ENCODE data around the gene OR2F2.
A peak's percentile ranks its signal among the peaks of the same experiment; 100 is the strongest.

OR2F2 gene, protein sequence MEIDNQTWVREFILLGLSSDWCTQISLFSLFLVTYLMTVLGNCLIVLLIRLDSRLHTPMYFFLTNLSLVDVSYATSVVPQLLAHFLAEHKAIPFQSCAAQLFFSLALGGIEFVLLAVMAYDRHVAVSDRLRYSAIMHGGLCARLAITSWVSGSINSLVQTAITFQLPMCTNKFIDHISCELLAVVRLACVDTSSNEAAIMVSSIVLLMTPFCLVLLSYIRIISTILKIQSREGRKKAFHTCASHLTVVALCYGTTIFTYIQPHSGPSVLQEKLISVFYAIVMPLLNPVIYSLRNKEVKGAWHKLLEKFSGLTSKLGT

DNA sequence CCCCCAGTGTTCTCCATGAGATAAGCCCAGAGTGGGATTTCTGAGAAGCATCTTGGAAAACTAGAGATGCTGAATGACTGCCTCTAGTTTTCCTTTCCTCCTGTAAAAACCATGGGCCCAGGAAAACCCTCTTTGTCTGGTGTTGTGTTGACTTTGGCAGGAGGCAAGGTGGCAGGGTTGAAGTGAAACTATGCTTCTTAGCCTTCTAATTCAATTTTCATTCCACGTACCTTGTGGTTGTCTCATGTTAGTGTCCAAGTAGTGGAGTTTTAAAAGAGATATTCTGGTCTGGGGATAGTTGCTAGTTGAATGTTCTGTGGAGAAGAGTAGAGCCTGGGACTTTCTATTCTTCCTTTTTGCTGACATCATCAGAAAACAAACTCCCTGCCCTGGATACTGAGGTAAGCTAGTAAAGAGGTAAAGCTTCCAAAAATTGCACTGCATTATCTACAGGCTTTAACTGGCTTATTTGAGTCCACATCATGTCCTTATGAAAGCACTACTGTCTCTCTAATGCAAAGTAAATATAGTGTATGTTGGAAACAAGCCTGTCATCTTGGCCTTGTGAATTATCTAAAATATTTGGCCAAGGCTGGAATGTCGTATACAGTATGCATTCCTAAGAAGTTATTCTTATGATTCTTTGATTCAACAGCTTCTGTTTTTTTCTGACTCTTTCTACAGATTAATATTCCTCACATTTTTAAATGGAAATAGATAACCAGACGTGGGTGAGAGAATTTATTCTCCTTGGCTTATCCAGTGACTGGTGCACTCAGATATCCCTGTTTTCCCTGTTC, at the start of gene OR2F2:
OR2F2 (plus strand) TSS at position 708 of the 800 bp plus-strand sequence; CDS start at position 708, 0 bp downstream.
- peak; percentile 75 for DNase-seq

DNA sequence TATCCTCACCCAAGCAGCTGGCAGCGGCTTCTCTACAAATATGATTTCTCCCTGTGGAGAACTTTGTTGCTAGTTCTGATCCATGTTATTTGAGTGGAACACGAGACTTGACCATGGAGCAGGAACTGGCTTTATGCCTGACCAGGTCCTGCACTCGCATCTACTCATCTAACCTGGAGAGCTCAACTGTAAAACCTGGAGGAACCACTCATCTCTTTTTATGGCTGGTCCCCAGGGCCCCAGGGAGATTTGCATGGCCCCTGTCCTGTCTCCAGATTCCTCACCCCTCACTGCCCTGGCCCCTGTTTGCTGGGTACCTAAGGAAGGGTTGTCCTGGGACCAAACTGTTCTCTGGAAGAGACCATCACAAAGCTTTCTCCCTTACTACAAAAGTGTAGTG, 49.1 kb upstream of the OR2F2 start:
- DNase-seq: no peak

DNA sequence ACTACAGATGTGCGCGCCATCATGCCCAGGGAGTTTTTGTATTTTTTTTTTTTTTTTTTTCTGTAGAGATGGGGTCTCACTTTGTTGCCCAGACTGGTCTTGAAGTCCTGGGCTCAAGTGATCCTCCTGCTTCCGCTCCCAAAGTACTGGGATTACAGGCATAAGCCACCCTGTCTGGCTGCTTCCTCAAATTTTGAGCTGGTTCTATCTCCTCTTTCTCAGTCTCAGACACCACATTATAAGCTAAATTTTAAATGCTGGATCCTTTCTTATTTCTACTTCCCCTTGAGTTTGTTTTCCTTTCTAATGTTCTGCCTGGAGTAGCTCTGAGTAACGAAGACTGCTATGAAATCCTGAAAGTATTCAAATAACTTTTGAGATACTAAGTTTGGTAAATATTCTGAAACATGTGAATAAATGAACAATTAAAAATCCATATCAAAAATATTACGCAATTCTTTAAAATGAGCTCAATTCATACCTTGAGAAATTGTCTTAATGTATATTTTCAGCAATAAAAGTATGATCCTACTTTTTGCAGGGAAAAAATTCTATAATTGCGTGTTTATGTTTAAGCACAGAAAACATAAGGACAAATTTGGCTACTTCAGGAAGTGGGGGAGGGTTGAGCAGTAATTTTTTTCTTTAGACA, 48.1 kb upstream of the OR2F2 start:
- DNase-seq: no peak

DNA sequence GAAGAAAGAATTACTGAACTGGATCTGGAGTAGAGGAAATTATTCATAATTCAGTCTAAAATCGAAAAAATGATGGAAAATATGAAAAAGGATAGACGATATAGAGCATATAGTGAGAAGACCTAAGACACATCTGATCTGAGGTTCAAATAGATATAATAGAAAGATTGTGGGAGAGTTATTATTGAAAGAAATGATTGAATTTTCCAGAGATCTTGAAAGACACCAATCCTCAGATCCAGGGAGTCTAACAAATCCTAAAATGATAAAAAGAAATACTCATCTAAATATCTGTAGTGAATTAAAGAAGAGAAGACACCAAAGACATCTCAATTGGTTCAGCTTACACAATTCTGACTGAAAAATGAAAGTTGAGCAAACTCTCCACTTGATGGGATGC, 46.0 kb upstream of the OR2F2 start:
- no peak for DNase-seq

DNA sequence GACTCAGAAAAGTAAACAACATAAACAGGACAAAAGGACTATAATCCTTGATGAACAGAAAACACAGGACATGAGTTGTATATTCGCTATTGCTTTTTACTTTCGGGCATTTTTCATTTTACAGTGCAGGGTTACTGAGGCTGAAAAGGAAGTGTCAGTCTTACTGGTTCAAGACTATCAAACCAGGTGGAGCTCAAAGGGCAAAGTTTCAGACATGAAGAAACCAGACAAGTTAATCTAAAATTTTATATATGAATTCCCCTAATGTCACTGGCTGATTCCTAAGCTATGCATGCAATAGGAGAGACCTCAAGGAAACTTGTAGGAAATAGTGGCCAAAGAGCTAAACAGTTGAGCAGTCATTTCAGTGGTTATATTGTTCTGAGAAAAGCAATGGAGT, 44.5 kb upstream of the OR2F2 start:
- no peak for DNase-seq

DNA sequence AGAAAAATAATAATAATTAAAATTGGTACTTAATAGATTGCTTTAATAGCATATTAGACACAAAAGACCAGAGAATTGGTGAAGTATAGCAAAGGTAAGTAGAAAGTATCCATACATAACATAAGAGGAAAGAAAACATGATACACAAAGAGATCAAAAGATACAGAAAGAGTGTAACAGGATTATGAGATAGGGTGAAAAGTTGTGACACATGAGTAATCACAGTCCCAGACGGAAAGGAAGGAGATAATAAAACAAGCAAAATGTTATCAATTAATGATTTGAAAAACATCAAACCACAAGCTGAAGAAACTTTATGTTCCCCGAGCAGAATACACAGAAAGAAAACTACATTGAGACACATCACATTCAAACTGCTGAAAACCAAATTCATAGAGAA, 43.6 kb upstream of the OR2F2 start:
- no peak for DNase-seq

DNA sequence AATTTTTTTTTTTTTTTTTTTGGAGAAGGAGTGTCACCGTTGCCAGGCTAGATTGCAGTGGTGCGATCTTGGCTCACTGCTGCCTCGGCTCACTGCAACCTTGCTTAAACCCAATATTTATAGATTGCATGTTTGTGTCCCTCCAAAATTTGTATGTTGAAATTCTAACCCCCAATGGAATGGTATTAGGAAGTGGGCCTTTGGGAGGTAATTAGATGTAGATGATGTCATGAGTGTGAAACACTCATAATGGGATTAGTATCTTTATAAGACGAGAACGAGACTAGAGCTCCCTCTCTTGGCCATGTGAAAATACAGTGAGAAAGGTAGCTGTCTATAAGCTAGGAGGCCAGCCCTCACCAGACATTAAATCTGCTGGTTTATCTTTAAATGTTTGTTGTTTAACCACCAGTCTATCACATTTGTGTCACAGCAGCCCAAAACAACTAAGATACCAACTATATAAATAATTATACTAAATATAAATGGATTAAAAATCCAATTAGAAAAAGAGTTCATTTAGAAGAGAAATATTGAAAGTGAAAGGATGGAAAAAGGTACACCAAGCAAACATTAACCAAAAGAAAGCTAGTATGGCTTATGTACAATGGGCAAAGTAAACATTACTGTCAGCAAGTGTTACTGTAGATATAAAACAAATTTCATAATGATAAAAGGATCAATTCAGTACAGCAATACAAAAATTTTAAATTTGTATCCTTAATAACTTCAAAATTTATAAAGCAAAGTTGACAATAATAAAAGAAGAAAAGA, 42.3 kb upstream of the OR2F2 start:
- DNase-seq: peak; percentile 24

DNA sequence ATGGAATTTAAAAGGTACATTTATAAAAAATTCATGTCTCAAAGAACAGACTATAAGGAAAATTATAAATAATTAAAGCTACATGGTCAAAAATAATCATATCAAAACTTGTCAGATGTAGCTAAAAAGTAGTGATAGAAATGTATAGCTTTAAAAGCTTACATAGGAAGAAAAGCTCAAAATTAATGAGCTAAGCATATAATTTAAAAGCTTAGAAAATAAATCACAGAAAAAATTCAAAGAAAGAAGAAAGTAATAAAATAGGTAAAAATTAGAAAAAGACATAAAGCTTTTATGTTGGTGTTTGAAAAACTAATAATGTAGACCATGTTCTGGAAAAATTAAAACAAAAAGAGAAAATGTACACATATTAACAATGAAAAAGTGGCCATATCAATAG, 38.4 kb upstream of the OR2F2 start:
- no peak for DNase-seq

DNA sequence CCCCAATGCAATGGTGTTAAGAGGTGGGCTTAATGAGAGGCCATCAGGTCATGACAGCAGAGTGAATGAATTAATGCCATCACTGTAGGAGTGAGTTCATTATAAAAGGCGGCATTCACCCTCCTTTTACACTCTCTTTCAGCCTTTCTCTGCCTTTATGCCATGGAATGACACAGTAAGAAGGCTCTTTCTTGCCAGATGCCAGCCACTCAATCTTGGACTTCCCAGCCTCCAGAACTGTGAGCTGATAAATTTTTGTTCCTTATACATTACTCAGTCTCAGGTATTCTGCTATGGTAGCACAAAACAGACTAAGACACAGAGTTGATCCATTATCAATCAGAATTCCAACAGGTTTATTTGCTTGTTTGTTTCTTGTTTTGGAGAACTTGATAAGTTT, 36.2 kb upstream of the OR2F2 start:
- DNase-seq: no peak

DNA sequence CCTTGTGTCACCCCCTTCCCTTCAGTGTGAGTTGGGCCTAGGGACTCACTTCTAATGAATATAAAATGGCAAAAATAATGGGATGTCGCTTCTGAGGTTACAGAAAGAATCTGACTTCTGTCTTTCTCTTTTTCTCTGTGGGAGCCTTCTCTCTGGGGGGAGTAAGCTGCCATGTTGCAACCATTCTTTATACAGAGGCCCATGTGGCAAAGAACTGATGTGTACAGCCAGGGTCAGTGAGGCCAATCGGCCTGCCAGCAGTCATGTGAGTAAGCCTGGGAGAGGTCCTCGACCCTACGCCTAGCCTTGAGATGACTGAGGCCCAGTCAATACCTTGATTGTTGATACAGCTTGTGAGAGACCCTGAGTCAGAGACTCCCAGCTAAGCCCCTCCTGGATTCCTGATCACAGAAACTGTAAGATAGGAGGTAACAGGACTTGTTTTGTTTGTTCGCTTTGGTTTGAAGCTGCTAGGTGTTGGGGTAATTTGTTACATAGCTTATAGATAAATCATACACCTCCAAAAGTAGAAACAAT, 34.7 kb upstream of the OR2F2 start:
- DNase-seq: peak; percentile 60

DNA sequence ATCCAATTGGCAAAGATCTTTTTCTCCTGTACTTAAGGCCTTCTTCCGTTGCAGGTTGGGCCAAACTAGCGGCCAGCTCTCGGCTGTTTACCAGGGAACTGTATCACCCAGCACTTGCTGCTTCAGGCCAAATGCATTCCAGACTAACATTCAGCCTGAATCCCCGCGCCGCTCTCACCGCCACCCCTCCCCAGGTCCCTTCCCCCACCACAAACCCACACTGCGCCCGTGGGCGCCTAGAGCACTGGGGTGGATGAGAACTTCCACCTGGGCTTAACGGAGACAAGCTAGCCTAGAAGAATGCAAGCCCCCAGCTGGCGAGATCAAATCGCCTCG, 33.7 kb upstream of the OR2F2 start:
- DNase-seq: peak; percentile 57

DNA sequence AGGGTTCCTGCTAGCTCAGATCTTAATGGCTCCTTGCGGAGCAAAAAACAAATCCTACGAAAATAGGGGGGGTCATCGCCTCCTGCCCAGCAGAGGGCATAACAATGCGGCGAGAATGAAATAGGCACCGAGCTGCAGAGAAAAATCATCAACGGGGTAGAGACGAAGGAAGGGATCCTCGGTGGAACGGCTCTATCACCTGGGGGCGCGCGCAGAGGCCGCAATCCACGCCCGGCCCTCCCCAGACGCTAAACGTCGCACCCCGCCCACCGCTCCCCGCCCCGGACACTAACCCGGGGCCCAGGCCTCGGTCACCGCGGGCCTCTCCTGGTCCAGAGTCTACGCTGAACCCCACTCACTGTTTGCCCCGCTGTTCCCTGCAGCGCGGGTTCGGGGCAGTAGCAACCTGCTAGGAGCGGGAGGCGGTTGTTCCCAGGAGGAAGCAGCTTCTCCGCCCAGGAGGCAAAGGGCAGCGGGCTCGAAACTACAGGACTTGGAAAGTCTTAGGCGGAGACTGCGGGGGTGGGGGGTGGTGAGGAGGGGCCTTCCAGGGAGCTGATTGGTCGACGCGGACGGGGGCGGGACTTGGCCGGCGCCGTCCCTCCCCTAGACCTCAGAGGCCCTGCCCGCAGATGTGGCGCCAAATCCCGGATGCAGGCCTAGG, 33.2 kb upstream of the OR2F2 start, which contains the start of gene TCAF1:
TCAF1 (minus strand) TSS at position 509 of the 664 bp plus-strand sequence. CDS start 25,568 bp downstream, outside the sequence.
- peak; percentile 95 for DNase-seq

DNA sequence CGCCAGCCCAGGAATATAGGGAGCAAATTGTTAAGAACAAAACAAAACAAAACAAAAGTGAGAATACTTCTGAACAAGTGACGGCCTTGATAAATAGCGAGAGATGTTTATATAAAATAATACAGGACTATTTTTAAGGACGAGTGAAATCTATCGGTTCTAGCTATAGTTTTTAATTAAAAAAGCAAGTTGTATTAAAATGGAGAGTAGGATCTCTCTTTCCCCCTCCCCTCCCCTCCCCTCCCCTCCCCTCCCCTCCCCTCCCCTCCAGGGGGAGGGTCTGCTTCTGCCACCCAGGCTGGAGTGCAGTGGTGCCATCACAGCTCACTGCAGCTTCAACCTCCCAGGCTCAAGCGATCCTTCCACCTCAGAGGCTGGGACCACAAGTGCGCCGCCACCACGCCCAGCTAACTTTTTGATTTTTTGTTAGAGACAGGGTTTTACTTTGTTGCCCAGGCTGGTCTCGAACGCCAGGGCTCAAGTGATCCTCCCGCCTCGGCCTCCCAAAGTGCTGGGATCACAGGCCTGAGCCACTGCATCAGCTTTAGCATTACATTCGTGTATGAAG, 32.6 kb upstream of the OR2F2 start:
- DNase-seq: no peak

DNA sequence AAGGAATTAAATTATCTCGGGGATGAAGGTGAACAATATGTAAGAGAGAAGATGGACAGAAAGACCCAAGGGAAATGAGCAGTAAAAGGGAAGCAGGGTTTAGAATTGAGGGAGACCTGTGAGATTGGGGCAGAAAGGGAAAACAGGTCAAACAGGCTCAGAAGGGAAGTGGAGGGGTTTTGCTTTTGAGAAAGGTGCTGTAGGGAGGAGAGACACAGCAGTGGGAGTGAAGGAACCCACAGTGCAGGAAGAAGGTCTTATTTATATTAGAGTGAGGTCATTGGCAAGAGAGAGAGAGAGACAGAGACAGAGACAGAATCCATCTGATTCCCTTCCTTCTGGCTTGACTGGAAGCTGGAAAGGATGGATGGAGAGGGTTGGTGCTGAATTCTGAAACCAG, 29.5 kb upstream of the OR2F2 start:
- no peak for DNase-seq

DNA sequence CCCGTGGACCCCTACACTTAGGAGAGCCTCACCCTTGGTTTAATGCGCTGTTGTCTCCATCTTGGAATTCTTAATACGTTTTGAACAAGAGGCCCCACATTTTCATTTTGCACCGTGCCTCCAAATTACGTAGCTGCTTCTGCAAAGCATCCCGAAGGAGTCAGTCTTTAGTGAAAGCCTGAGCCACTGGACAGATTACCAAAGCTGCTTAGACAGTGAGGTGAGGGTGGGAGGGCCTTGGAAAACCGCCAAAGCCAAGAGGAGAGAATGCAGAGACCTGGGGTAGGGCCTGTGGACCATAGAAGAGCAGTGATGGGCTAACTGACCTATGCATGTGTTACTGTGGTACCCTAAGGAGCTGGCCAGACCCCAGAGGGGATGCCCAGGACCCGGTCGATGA, 28.9 kb upstream of the OR2F2 start:
- no peak for DNase-seq

DNA sequence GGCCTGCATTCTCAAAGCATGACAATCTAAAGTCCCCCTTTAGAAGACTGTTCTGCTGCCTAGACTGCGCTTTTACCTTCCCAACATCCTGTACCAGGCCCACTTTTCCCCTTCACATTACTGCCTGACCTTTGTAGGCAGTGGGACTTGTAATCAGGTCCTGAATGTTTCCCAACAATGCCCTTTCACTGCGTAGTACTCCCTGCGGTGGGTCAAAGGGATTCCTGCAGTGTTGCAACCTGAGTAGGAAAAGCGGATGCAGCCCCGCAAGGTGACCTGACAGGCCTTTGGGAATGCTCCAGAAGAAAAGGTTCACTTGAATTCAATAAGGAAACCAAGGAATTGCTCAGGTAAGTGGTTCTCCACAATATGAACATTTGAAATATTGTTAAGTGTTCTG, 28.1 kb upstream of the OR2F2 start:
- DNase-seq: no peak

DNA sequence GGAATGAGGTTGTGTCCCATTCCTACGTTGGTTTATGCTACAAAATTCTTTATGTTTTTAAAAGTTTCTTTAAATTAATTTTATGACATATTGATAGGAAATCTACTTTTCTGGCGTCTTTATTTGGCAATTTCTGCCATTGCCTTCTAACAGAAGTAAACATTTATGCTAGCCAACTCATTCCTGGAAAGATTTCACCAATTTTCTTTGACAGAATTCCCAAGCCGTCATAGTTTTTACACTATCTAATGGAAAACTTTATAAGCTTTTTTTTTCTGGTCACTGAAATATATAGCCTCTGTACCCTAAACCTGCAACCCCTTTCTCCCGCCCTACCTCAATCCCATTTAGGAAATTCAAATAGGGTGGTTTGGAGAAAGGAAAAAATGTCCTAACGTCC, 26.9 kb upstream of the OR2F2 start:
- no peak for DNase-seq

DNA sequence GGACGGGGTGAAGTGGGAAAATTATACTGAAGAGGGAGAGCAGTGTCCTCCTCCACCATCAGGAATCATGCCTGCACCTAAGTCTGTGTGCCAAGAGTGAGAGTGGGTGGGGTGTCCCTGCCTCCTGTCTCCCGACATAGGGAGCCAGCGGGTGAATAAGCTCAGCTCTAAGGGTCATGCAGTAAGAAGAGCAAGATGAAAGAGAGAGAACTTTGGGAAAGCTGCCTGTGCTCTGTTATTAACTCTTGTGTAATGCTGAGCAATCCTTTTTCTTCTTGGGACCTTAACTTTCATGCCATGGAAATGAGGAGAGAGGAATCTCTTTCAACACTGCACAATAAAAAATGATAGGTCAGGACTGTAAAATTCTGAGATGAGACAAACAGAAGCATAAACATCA, 25.2 kb upstream of the OR2F2 start:
- no peak for DNase-seq

DNA sequence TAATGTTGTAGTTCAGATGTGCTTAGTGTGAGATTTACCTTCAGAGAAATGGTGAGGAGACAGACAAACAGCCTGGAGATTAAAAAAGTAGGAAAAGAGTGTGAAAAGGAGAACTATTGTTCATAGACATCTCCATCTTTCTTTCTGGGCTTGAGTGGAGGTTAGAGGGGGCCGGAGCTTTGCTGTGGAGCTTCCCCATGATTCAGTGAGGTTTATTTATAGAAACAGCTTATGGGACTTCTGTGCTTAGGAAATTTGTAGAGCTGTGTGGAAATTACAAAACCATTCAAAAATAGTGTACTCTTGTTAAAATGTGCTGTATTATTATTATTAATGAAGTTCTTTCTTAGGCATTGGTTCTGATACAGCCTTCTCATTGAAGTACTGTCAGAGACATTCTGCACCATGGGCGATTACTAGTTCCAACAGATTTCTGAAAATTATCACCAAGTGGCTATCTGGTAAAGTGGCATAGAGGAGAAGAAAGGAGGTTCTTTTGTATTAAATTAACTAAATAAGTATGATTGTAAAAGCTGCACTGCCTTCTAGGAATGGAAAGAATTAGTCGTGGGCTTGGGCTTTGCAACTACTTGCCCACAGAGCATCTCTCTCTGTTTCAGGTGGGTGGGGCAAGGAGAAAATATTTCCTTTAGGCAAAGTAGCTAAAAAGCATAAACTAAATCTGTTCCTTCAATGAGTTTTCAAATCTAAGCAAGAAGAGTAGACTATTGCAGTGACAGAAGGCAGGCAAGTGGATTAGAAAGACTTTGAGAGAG, 24.4 kb upstream of the OR2F2 start:
- DNase-seq: no peak

DNA sequence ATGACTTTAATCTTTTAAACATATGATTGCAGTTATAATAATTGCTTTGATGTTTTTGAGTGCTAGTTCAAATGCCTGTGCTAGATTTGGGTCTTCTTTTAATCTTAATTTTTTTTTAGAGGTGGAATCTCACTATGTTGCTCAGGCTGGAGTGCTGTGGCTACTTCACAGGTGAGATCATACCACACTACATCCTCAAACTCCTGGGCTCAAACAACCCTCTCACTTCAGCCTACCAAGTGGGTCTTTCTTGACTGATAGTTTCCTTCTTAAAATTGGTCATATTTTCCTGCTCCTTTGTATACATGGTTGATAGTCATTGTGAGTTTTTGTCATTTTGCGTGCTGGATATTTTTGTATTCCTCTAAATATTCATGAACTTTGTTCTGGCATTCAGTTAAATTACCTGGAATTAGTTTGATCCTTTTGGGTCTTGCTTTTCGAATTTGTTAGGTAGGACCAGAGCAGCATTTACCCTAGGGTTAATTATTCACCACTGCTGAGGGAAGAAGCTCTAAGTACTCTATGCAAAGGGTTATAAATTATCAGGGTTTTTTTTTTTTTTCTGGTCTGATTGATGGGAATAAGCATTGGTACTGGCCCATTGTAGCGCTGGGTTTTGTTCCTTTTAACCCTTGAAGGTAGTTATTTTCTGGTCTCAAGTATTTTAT, 21.0 kb upstream of the OR2F2 start:
- DNase-seq: no peak

Data from HCEC 1CT (cell line).